Mesenchymal stem cell (in vitro differentiated cells and primary cell): Measurements from ENCODE around the gene ASMTL.
A peak's percentile ranks its signal among the peaks of the same experiment; 100 is the strongest.

Experiments
- DNase-seq: peaks from one replicate; pipeline ENCODE4 v3.0.0-alpha.2; 2013
- H2AFZ ChIP-seq: one replicate; pipeline ENCODE4 v1.6.1; 2013; ENCODE audit warnings: low read depth, mild to moderate bottlenecking, control low read depth, inconsistent platforms, low read length, moderate library complexity
- H2AK5ac ChIP-seq: 2 replicates; pipeline ENCODE4 v1.6.1; 2013; ENCODE audit warnings: low read length, moderate library complexity, mild to moderate bottlenecking, inconsistent platforms; ENCODE audit not compliant: severe bottlenecking
- H2BK120ac ChIP-seq: one replicate; pipeline ENCODE4 v1.6.1; 2013; ENCODE audit warnings: low read depth, mild to moderate bottlenecking, inconsistent platforms, low read length, moderate library complexity
- H2BK12ac ChIP-seq, 2 experiments: one replicate each; pipeline ENCODE4 v1.6.1; 2013; ENCODE audit warnings: inconsistent platforms in 2 of 2, low read length in 2 of 2, mild to moderate bottlenecking in 2 of 2, moderate library complexity in 2 of 2, control low read depth in 1 of 2
- H2BK15ac ChIP-seq: one replicate; pipeline ENCODE4 v1.6.1; 2013; ENCODE audit warnings: mild to moderate bottlenecking, low read depth, inconsistent platforms; ENCODE audit not compliant: poor library complexity, severe bottlenecking
- H2BK5ac ChIP-seq: 2 replicates; pipeline ENCODE4 v1.6.1; 2013; ENCODE audit warnings: low read depth, mild to moderate bottlenecking, low read length, control low read depth, inconsistent platforms; ENCODE audit not compliant: poor library complexity, severe bottlenecking
- H3K14ac ChIP-seq, 2 experiments: one replicate each; pipeline ENCODE4 v1.6.1; 2013; ENCODE audit warnings: inconsistent platforms in 2 of 2, low read length in 2 of 2, control low read depth in 1 of 2, mild to moderate bottlenecking in 1 of 2, moderate library complexity in 1 of 2
- H3K18ac ChIP-seq, 2 experiments: one replicate each; pipeline ENCODE4 v1.6.1; 2013; ENCODE audit warnings: inconsistent platforms in 2 of 2, low read length in 2 of 2, control low read depth in 1 of 2, low read depth in 1 of 2, mild to moderate bottlenecking in 1 of 2
- H3K23ac ChIP-seq, 2 experiments: one replicate each; pipeline ENCODE4 v1.6.1; 2013; ENCODE audit warnings: inconsistent platforms in 2 of 2, low read length in 2 of 2, mild to moderate bottlenecking in 2 of 2, moderate library complexity in 2 of 2, control low read depth in 1 of 2
- H3K27ac ChIP-seq: 2 replicates; pipeline ENCODE4 v1.5.1; 2013; ENCODE audit warnings: mild to moderate bottlenecking, moderate library complexity, low read length, control low read depth, inconsistent platforms; ENCODE audit not compliant: poor library complexity, severe bottlenecking
- H3K27me3 ChIP-seq, 2 experiments: 2 replicates each; pipeline versions ENCODE4 v1.6.1 to v1.7.0; 2013; ENCODE audit warnings: low read length in 2 of 2, mild to moderate bottlenecking in 2 of 2, moderate library complexity in 2 of 2, control low read depth in 1 of 2, inconsistent platforms in 1 of 2; ENCODE audit not compliant: control insufficient read depth in 1 of 2, insufficient read depth in 1 of 2
- H3K36me3 ChIP-seq, 2 experiments: 2 replicates each; pipeline versions ENCODE4 v1.6.1 to v1.7.0; 2013; ENCODE audit warnings: low read length in 2 of 2, control low read depth in 1 of 2, inconsistent platforms in 1 of 2, low read depth in 1 of 2, mild to moderate bottlenecking in 1 of 2; ENCODE audit not compliant: insufficient read depth in 2 of 2, control insufficient read depth in 1 of 2
- H3K4ac ChIP-seq, 2 experiments: one replicate each; pipeline ENCODE4 v1.6.1; 2013; ENCODE audit warnings: inconsistent platforms in 2 of 2, low read length in 2 of 2, mild to moderate bottlenecking in 2 of 2, moderate library complexity in 2 of 2, control low read depth in 1 of 2, low read depth in 1 of 2
- H3K4me1 ChIP-seq: 2 replicates; pipeline ENCODE4 v1.6.1; 2013; ENCODE audit warnings: low read depth, low read length, control low read depth; ENCODE audit not compliant: control insufficient read depth, insufficient read depth
- H3K4me2 ChIP-seq: 2 replicates; pipeline ENCODE4 v1.6.1; 2013; ENCODE audit warnings: low read length, mild to moderate bottlenecking, inconsistent platforms; ENCODE audit not compliant: poor library complexity, severe bottlenecking
- H3K4me3 ChIP-seq, 2 experiments: 2 replicates each; pipeline versions ENCODE4 v1.5.1 to v1.7.0; 2013; ENCODE audit warnings: low read length in 2 of 2, mild to moderate bottlenecking in 2 of 2, control low read depth in 1 of 2, low read depth in 1 of 2; ENCODE audit not compliant: insufficient read depth in 1 of 2
- H3K79me1 ChIP-seq: replicated peaks from 2 replicates; pipeline ENCODE4 v1.6.1; 2013; ENCODE audit warnings: mild to moderate bottlenecking, control low read depth, low read length, inconsistent platforms; ENCODE audit not compliant: poor library complexity, severe bottlenecking
- H3K9ac ChIP-seq: 2 replicates; pipeline ENCODE4 v1.7.0; 2013; ENCODE audit warnings: mild to moderate bottlenecking, low read length, moderate library complexity
- H3K9me3 ChIP-seq: 2 replicates; pipeline ENCODE4 v1.7.0; 2013; ENCODE audit warnings: mild to moderate bottlenecking, low read length; ENCODE audit not compliant: control insufficient read depth
- H4K8ac ChIP-seq: one replicate; pipeline ENCODE4 v1.6.1; 2013; ENCODE audit warnings: inconsistent platforms, mild to moderate bottlenecking, low read length, moderate library complexity
- H4K91ac ChIP-seq: one replicate; pipeline ENCODE4 v1.6.1; 2013; ENCODE audit warnings: mild to moderate bottlenecking, low read length, inconsistent platforms
- WGBS: methylation state at CpG from one replicate; pipeline ENCODE4 v1.1.7; 2013; ENCODE audit warnings: mixed read lengths; 5-methylcytosine and 5-hydroxymethylcytosine counted together

ASMTL gene

DNA sequence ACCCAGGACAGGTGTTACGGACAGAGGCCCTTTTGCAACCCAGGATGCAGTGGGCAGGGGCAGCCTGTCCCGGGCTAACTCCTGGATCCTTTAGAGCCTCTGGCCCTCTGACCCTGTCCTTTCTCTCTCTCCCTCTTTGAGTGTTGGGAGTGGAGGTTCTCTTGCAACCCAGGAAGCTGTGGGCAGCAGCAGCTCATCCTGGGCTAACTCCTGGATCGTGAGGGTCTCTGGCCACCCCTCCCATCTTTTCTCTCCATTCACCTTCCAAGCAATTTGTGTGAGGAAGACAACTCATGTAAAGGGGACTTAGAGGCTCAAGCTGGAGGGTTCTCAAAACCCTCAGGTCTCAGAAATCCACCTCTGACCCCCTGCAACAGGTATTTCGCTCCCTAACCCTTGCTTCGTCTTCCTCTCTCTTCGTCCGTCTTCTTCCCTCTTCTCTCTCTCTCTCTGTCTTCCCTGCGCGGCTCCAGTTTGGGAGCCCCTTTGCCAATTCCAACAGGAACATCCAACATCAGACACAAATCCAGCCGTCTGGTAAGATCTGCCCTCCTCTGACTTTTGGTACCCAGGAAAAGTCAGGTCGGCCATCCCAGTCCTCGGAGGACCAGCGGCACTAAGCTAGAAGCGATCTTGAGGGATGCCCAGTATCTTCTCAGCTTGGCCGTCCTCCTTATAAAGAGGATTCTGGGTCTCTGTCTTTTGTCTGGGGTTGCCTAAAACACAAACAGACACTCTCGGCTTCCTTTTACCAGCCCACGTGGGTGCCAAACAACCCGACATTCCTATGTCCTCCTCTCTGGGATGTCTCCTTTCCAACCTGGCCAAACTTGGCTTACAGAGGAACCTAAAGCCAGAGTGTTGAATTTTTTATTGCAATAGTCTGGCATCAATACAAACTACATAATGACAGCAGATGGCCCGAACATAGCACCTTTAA, 7.9 kb downstream of the ASMTL start:
- Histone ChIP-seq H2BK12ac (no peak overlapping the region), H3K4me1 (peaks cover 4% of the 10 kb centered on the region), H3K9ac (no peak overlapping the region), H3K23ac (no peak overlapping the region), H3K4me2 (no peak overlapping the region), H2AFZ (no peak overlapping the region), H3K27ac (no peak overlapping the region), H3K18ac (no peak overlapping the region), H3K4me3 (no peak overlapping the region), H4K8ac (no peak overlapping the region), H4K91ac (no peak overlapping the region), H2BK120ac (no peak overlapping the region), H3K4ac (no peak overlapping the region), H3K9me3 (no peaks in the 10 kb centered on the region), H3K27me3 (no peaks in the 10 kb centered on the region), H3K36me3 (peaks cover 33 to 38% of the 10 kb centered on the region in 2 experiments), H2AK5ac (no peak overlapping the region), H3K14ac (no peak overlapping the region), H2BK5ac (no peak overlapping the region), H3K79me1 (peaks cover 30% of the 10 kb centered on the region), H2BK15ac (no peak overlapping the region)
- no peak for DNase-seq
- WGBS: over 99% methylated on average over 17 of the region's 19 CpGs

DNA sequence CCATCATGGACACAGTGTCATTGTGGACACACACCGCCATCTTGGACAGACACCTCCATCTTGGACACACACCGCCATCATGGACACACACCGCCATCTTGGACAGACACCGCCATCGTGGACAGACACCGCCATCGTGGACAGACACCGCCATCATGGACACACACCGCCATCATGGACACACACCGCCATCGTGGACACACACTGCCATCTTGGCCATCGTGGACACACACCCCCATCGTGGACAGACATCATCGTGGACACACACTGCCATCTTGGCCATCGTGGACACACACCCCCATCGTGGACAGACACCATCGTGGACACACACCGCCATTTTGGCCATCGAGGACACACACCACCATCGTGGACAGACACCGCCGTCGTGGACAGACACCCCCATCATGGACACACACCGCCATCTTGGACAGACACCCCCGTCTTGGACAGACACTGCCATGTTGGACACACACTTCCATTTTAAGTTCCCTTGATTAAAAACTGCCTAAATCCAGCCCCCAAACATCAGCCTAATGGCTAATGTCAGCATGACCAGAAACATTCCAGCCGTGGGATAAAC, 9.1 kb downstream of the ASMTL start:
- Histone ChIP-seq H3K9ac (no peak overlapping the region), H3K27me3 (no peaks in the 10 kb centered on the region), H2AK5ac (no peak overlapping the region), H3K4me3 (no peak overlapping the region), H3K79me1 (peaks cover 26% of the 10 kb centered on the region), H3K14ac (no peak overlapping the region), H3K9me3 (no peaks in the 10 kb centered on the region), H2AFZ (no peak overlapping the region), H3K4me2 (no peak overlapping the region), H3K18ac (no peak overlapping the region), H2BK120ac (no peak overlapping the region), H3K27ac (no peak overlapping the region), H4K91ac (peak overlapping the region; percentile 53), H3K23ac (no peak overlapping the region), H4K8ac (no peak overlapping the region), H2BK15ac (no peak overlapping the region), H3K4me1 (peaks cover 4% of the 10 kb centered on the region), H2BK12ac (no peak overlapping the region), H3K36me3 (peaks cover 39 to 50% of the 10 kb centered on the region in 2 experiments), H2BK5ac (no peak overlapping the region), H3K4ac (no peak overlapping the region)
- 90% methylated on average over 26 of the region's 26 CpGs for WGBS
- DNase-seq: no peak

DNA sequence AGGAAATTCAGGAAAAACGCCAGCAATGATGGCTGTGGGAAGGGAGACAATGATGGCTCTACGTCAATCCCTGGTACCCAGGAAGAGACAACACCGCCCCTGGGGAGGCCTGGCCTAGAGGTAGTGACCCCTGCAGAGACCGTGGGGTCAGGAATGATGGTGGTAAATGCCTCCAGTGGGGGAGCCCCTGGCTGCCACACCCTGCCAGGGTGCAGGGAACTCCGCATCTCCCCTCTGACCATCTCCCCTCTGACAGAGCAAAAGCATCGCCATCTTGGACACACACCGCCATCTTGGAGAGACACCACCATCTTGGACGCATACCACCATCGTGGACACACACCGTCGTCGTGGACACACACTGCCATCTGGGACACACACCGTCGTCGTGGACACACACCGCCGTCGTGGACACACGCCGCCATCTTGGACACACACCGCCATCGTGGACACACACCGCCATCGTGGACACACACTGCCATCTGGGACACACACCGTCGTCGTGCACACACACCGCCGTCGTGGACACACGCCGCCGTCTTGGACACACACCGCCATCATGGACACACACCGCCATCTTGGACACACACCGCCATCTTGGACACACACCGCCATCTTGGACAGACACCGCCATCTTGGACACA, 9.9 kb downstream of the ASMTL start:
- Histone ChIP-seq H3K9ac (no peak overlapping the region), H2BK5ac (no peak overlapping the region), H3K14ac (no peak overlapping the region), H2BK15ac (no peak overlapping the region), H3K23ac (no peak overlapping the region), H4K8ac (no peak overlapping the region), H3K27ac (no peak overlapping the region), H3K79me1 (peaks cover 26% of the 10 kb centered on the region), H3K4me1 (peaks cover 4% of the 10 kb centered on the region), H3K4ac (no peak overlapping the region), H3K27me3 (no peaks in the 10 kb centered on the region), H2BK120ac (no peak overlapping the region), H3K36me3 (peaks cover 38 to 50% of the 10 kb centered on the region in 2 experiments), H2AFZ (no peak overlapping the region), H3K18ac (no peak overlapping the region), H3K9me3 (no peaks in the 10 kb centered on the region), H2BK12ac (no peak overlapping the region), H3K4me2 (no peak overlapping the region), H2AK5ac (no peak overlapping the region), H4K91ac (no peak overlapping the region), H3K4me3 (no peak overlapping the region)
- no peak for DNase-seq
- 90% methylated on average over 34 of the region's 38 CpGs for WGBS
